H1 (cell line): ENCODE results near the gene OCLN. TPM values are rescaled to one million over a fixed set of nuclear protein-coding genes. Genes with fewer than 3 reads are reported as not detected.
"Not testable (repeated sequence)": the region's sequence is repeated elsewhere in the genome, so short reads cannot be mapped to it uniquely, and the experiment has no call there.

Experiments used
- CTCF ChIA-PET: fragments of 300-600 bp; sonication (Branson Sonifier 250); formaldehyde crosslinking; loops from one replicate; lab custom pipeline; 2021; ENCODE audit not compliant: partially characterized antibody; lab: Charles Lee
- POLR2A ChIA-PET: fragments of 300-600 bp; sonication (Branson Sonifier 250); formaldehyde crosslinking; loops from one replicate; lab custom pipeline; 2021; ENCODE audit warnings: inconsistent platforms; ENCODE audit not compliant: partially characterized antibody; lab: Charles Lee
- DNase-seq, 2 experiments: peaks; one replicate each; pipeline versions ENCODE4 v3.0.0 to v3.0.0-alpha.2; 2010 to 2022; ENCODE audit warnings: low spot score in 2 of 2, low read depth in 1 of 2, mixed read lengths in 1 of 2
- FAIRE-seq: peaks from 2 replicates; lab custom pipeline; 2011; peaks lifted over from hg19 to GRCh38; lab: Jason Lieb, UNC
- H2AFZ ChIP-seq: 2 replicates; pipeline ENCODE4 v1.8.1; 2012; ENCODE audit warnings: low read length, inconsistent platforms
- H2AK5ac ChIP-seq: 2 replicates; pipeline ENCODE4 v1.6.1; 2013; ENCODE audit warnings: low read depth, low read length
- H2BK120ac ChIP-seq: replicated peaks from 2 replicates; pipeline ENCODE3; 2013; ENCODE audit warnings: low read depth, low read length, inconsistent platforms
- H2BK12ac ChIP-seq: 2 replicates; pipeline ENCODE4 v1.6.1; 2013; ENCODE audit warnings: low read depth, low read length
- H2BK15ac ChIP-seq: 2 replicates; pipeline ENCODE4 v1.6.1; 2013; ENCODE audit warnings: low read length
- H2BK20ac ChIP-seq: 2 replicates; pipeline ENCODE4 v1.6.1; 2013; ENCODE audit warnings: low read length
- H2BK5ac ChIP-seq: 2 replicates; pipeline ENCODE4 v1.6.1; 2013; ENCODE audit warnings: low read depth, low read length
- H3K14ac ChIP-seq: 2 replicates; pipeline ENCODE4 v1.6.1; 2013; ENCODE audit warnings: inconsistent platforms; ENCODE audit not compliant: insufficient read length
- H3K18ac ChIP-seq: 2 replicates; pipeline ENCODE4 v1.6.1; 2013; ENCODE audit warnings: low read length; ENCODE audit errors: extremely low read depth
- H3K23ac ChIP-seq: 2 replicates; pipeline ENCODE4 v1.6.1; 2013; ENCODE audit warnings: inconsistent platforms; ENCODE audit not compliant: insufficient read length
- H3K23me2 ChIP-seq: 2 replicates; pipeline ENCODE4 v1.6.1; 2013; ENCODE audit warnings: low read depth, low read length
- H3K27ac ChIP-seq: 2 replicates; pipeline ENCODE4 v1.6.1; 2011; ENCODE audit warnings: low read depth, low read length, inconsistent platforms
- H3K27me3 ChIP-seq, 4 experiments: replicated peaks in 1 of 4; 1 replicate in 1 of 4; 2 replicates in 3 of 4; pipeline versions ENCODE4 v1.6.1 to v1.8.1; 2011 to 2013; ENCODE audit warnings: low read length in 3 of 4, mild to moderate bottlenecking in 3 of 4, inconsistent platforms in 2 of 4, mixed read lengths in 2 of 4, moderate library complexity in 1 of 4; ENCODE audit not compliant: control insufficient read depth in 3 of 4, insufficient read depth in 3 of 4; ENCODE audit errors: extremely low read depth in 1 of 4
- H3K36me3 ChIP-seq, 4 experiments: 2 replicates each; pipeline versions ENCODE4 v1.6.1 to v1.8.1; 2011 to 2013; ENCODE audit warnings: mild to moderate bottlenecking in 4 of 4, low read length in 3 of 4, moderate library complexity in 2 of 4, control low read depth in 1 of 4, inconsistent platforms in 1 of 4; ENCODE audit not compliant: insufficient read depth in 4 of 4, control insufficient read depth in 2 of 4
- H3K4ac ChIP-seq: replicated peaks from 2 replicates; pipeline ENCODE3; 2013; ENCODE audit warnings: low read length, low read depth, mixed read lengths, inconsistent platforms; ENCODE audit not compliant: insufficient read length
- H3K4me1 ChIP-seq, 4 experiments: replicated peaks in 1 of 4; 1 replicate in 1 of 4; 2 replicates in 3 of 4; pipeline versions ENCODE4 v1.6.1 to v1.8.1; 2011 to 2013; ENCODE audit warnings: low read length in 3 of 4, inconsistent platforms in 2 of 4, mixed read lengths in 1 of 4; ENCODE audit not compliant: insufficient read depth in 4 of 4, control insufficient read depth in 3 of 4
- H3K4me2 ChIP-seq, 2 experiments: 2 replicates each; pipeline versions ENCODE4 v1.6.1 to v1.8.1; 2011 to 2013; ENCODE audit warnings: low read depth in 2 of 2, low read length in 2 of 2, control low read depth in 1 of 2, inconsistent platforms in 1 of 2, mild to moderate bottlenecking in 1 of 2; ENCODE audit not compliant: insufficient read depth in 1 of 2
- H3K4me3 ChIP-seq, 4 experiments: fragments of 200-600, 300-600 bp in 1 of 4; sonication (generic), shearing (Covaris generic), sonication (Bioruptor Twin) in 1 of 4; 2 replicates each; pipeline versions ENCODE4 v1.5.1 to v1.8.1; 2011 to 2016; ENCODE audit warnings: low read length in 4 of 4, low read depth in 3 of 4, control low read depth in 2 of 4, inconsistent platforms in 2 of 4, mild to moderate bottlenecking in 2 of 4, mixed read lengths in 1 of 4, moderate library complexity in 1 of 4; ENCODE audit not compliant: insufficient read depth in 2 of 4; ENCODE audit errors: extremely low read depth in 1 of 4
- H3K56ac ChIP-seq: replicated peaks from 2 replicates; pipeline ENCODE3; 2013; ENCODE audit warnings: low read depth, mild to moderate bottlenecking, mixed read lengths, low read length, inconsistent platforms; ENCODE audit not compliant: insufficient read length
- H3K79me1 ChIP-seq: 2 replicates; pipeline ENCODE4 v1.6.1; 2013; ENCODE audit warnings: low read depth, low read length, control low read depth
- H3K79me2 ChIP-seq, 2 experiments: 2 replicates each; pipeline versions ENCODE4 v1.6.1 to v1.8.1; 2012 to 2013; ENCODE audit warnings: low read length in 2 of 2, mild to moderate bottlenecking in 2 of 2, inconsistent platforms in 1 of 2; ENCODE audit not compliant: insufficient read depth in 2 of 2, control insufficient read depth in 1 of 2
- H3K9ac ChIP-seq, 4 experiments: replicated peaks in 1 of 4; 1 replicate in 1 of 4; 2 replicates in 3 of 4; pipeline versions ENCODE4 v1.6.1 to v1.8.1; 2011 to 2013; ENCODE audit warnings: low read depth in 3 of 4, low read length in 3 of 4, control low read depth in 2 of 4, mild to moderate bottlenecking in 2 of 4, moderate library complexity in 2 of 4, inconsistent platforms in 1 of 4; ENCODE audit errors: extremely low read depth in 1 of 4
- H3K9me3 ChIP-seq, 2 experiments: 2 replicates each; pipeline versions ENCODE4 v1.6.1 to v1.8.1; 2012 to 2013; ENCODE audit warnings: mild to moderate bottlenecking in 2 of 2, moderate library complexity in 2 of 2, control low read depth in 1 of 2, inconsistent platforms in 1 of 2, low read depth in 1 of 2, low read length in 1 of 2, mixed read lengths in 1 of 2; ENCODE audit not compliant: insufficient read depth in 2 of 2
- H4K20me1 ChIP-seq, 2 experiments: replicated peaks in 1 of 2; 2 replicates each; pipeline versions ENCODE3 to v1.8.1; 2011 to 2013; ENCODE audit warnings: inconsistent platforms in 2 of 2, low read length in 2 of 2, mild to moderate bottlenecking in 1 of 2; ENCODE audit not compliant: insufficient read depth in 2 of 2, control insufficient read depth in 1 of 2
- H4K5ac ChIP-seq: 2 replicates; pipeline ENCODE4 v1.6.1; 2013; ENCODE audit warnings: low read length, low read depth, mixed read lengths, inconsistent platforms; ENCODE audit not compliant: insufficient read length
- H4K8ac ChIP-seq: 2 replicates; pipeline ENCODE4 v1.8.0; 2013; ENCODE audit warnings: mild to moderate bottlenecking, moderate library complexity, low read length, inconsistent platforms; ENCODE audit not compliant: insufficient read depth; ENCODE audit errors: extremely low read depth
- H4K91ac ChIP-seq: replicated peaks from 2 replicates; pipeline ENCODE3; 2013; ENCODE audit warnings: low read length, mixed read lengths, inconsistent platforms; ENCODE audit not compliant: insufficient read length
- WGBS, 2 experiments: shearing (Covaris generic) in 1 of 2; methylation state at CpG; one replicate each; pipeline versions ENCODE4 v1.1.6 to v1.1.7; 2013 to 2015; ENCODE audit warnings: low lambda C conversion rate in 2 of 2, mixed read lengths in 2 of 2, inconsistent platforms in 1 of 2, low coverage in 1 of 2, missing lambda C conversion rate in 1 of 2; ENCODE audit not compliant: insufficient replicate concordance in 2 of 2, insufficient coverage in 1 of 2, insufficient read length in 1 of 2; ENCODE audit errors: extremely low coverage in 1 of 2, missing lambda C conversion rate in 1 of 2; 5-methylcytosine and 5-hydroxymethylcytosine counted together
- polyA plus RNA-seq, 7 experiments: library from polyadenylated mRNA; depleted of rRNA in 3 of 7; stranded (reverse) in 5 of 7; unstranded in 2 of 7; fragments of >200 nt in 5 of 7; fragments of 200-250 nt in 2 of 7; gene quantifications; 1 replicate in 5 of 7; 2 replicates in 1 of 7; 4 replicates in 1 of 7; pipeline versions ENCODE4 v1.2.1 to v1.2.3, GENCODE V29; 2011 to 2013; ENCODE audit warnings: missing spikeins in 2 of 7, mixed read lengths in 2 of 7
- total RNA-seq: library from RNA; stranded (reverse); fragmentation: NEBNext Ultra II Directional; extraction: Animal tissue kit (Norgen Biotek cat#: 25700); gene quantifications from 2 replicates; pipeline ENCODE4 v1.2.1, GENCODE V29; 2021

OCLN gene
- total and polyA plus RNA-seq, 2 of the 8 experiments (the other 6 are each of a cell fraction or from before 2014, with no cell fraction given), result 27.9 to 85.5 TPM

DNA sequence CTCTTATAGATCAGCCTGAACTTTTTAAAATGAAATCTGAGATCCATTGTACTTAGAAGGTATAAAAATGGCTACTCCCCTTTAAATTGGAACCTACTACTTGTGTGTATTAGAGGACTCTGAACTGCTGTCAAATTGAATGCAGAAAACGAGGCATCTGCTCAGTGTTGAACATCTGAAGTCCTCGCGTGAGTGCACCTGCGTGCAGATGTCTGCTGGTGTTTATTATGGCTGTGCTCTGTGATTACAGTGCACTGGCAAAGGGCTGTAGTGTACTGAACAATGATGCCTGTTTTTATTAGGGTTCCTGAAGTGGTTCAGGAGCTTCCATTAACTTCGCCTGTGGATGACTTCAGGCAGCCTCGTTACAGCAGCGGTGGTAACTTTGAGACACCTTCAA lies 52.0 kb downstream of the OCLN start:
- POLR2A ChIA-PET, H3K27ac ChIP-seq, H3K23ac ChIP-seq, H3K79me2 ChIP-seq, H2BK20ac ChIP-seq, H3K9me3 ChIP-seq, DNase-seq, FAIRE-seq, H3K27me3 ChIP-seq, H3K18ac ChIP-seq, H3K23me2 ChIP-seq, H2AK5ac ChIP-seq, H2BK5ac ChIP-seq, H4K20me1 ChIP-seq, H2BK12ac ChIP-seq, H3K4me1 ChIP-seq, H2BK120ac ChIP-seq, H3K56ac ChIP-seq, H3K9ac ChIP-seq, H3K4me3 ChIP-seq, CTCF ChIA-PET, H3K14ac ChIP-seq, H4K8ac ChIP-seq, H2AFZ ChIP-seq, H4K91ac ChIP-seq, H3K4me2 ChIP-seq, H2BK15ac ChIP-seq, H3K4ac ChIP-seq, H4K5ac ChIP-seq, H3K79me1 ChIP-seq, H3K36me3 ChIP-seq: not testable (repeated sequence)
- no CpG with 5 or more reads among the region's 7 CpGs for WGBS, 2 experiments
